Gastroesophageal sphincter (tissue), 3 donors: ENCODE data around the gene COIL.

Experiments used
- CTCF ChIP-seq, 4 experiments: fragments of 200-600 bp in 2 of 4; fragments of 450-650 bp in 2 of 4; sonication (generic) in 1 of 4; IDR thresholded peaks; one replicate each; pipeline ENCODE4 v1.5.1; 2017 to 2019; ENCODE audit warnings: antibody characterized with exemption in 4 of 4, mild to moderate bottlenecking in 2 of 4, moderate library complexity in 2 of 4
- POLR2A ChIP-seq, 2 donors: fragments of 450-650 bp; IDR thresholded peaks; one replicate each; pipeline ENCODE4 v1.6.1; 2017; ENCODE audit warnings: antibody characterized with exemption in 2 of 2, mild to moderate bottlenecking in 2 of 2, moderate library complexity in 1 of 2

- TF ChIP-seq CTCF (IDR thresholded peaks at IDR 0.05) (no peak), POLR2A (IDR thresholded peaks at IDR 0.05) (no peak)
Measured at GRCh38 chr17:56893503-56893902, 67.3 kb downstream of the COIL start.
